ENCODE measurements around the gene WDFY4.

DNA sequence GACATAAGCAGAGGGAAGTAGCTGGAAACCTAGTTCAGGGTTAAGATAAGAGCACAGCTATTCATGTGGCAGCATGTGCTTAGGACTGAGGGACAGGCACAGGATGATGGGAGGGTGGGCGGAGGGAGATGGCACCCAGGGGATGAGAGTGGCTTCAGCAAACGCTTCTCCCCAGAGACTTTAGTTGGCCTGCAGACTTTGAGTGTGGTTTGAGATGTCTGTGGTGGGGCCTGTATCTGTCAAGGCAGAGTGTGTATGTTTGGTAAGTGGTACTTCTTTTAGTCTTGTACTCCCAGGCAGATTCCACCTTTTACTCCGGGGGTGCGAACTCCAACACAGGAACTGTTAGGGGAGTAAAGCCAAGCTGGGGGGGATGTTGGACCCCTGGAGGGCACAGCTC, 88.9 kb downstream of the WDFY4 start:
- TF ChIP-seq EZH2 (IDR thresholded peaks at IDR 0.05; ENCODE audit: low read depth, unreplicated experiment) = no peak
- TF ChIP-seq, protein P1, sequence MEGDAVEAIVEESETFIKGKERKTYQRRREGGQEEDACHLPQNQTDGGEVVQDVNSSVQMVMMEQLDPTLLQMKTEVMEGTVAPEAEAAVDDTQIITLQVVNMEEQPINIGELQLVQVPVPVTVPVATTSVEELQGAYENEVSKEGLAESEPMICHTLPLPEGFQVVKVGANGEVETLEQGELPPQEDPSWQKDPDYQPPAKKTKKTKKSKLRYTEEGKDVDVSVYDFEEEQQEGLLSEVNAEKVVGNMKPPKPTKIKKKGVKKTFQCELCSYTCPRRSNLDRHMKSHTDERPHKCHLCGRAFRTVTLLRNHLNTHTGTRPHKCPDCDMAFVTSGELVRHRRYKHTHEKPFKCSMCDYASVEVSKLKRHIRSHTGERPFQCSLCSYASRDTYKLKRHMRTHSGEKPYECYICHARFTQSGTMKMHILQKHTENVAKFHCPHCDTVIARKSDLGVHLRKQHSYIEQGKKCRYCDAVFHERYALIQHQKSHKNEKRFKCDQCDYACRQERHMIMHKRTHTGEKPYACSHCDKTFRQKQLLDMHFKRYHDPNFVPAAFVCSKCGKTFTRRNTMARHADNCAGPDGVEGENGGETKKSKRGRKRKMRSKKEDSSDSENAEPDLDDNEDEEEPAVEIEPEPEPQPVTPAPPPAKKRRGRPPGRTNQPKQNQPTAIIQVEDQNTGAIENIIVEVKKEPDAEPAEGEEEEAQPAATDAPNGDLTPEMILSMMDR (conservative IDR thresholded peaks at IDR 0.05; ENCODE audit: low read depth in 2 of 2) = no peak
- TF ChIP-seq POLR2AphosphoS5 (IDR thresholded peaks at IDR 0.05; ENCODE audit: low read depth) = no peak
- TF ChIP-seq, protein P2, sequence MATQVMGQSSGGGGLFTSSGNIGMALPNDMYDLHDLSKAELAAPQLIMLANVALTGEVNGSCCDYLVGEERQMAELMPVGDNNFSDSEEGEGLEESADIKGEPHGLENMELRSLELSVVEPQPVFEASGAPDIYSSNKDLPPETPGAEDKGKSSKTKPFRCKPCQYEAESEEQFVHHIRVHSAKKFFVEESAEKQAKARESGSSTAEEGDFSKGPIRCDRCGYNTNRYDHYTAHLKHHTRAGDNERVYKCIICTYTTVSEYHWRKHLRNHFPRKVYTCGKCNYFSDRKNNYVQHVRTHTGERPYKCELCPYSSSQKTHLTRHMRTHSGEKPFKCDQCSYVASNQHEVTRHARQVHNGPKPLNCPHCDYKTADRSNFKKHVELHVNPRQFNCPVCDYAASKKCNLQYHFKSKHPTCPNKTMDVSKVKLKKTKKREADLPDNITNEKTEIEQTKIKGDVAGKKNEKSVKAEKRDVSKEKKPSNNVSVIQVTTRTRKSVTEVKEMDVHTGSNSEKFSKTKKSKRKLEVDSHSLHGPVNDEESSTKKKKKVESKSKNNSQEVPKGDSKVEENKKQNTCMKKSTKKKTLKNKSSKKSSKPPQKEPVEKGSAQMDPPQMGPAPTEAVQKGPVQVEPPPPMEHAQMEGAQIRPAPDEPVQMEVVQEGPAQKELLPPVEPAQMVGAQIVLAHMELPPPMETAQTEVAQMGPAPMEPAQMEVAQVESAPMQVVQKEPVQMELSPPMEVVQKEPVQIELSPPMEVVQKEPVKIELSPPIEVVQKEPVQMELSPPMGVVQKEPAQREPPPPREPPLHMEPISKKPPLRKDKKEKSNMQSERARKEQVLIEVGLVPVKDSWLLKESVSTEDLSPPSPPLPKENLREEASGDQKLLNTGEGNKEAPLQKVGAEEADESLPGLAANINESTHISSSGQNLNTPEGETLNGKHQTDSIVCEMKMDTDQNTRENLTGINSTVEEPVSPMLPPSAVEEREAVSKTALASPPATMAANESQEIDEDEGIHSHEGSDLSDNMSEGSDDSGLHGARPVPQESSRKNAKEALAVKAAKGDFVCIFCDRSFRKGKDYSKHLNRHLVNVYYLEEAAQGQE (IDR thresholded peaks at IDR 0.05; ENCODE audit: unreplicated experiment) = no peak
- no peak for TF ChIP-seq EZH2phosphoT487 (IDR thresholded peaks at IDR 0.05; ENCODE audit: unreplicated experiment)
- TF ChIP-seq, protein P3, sequence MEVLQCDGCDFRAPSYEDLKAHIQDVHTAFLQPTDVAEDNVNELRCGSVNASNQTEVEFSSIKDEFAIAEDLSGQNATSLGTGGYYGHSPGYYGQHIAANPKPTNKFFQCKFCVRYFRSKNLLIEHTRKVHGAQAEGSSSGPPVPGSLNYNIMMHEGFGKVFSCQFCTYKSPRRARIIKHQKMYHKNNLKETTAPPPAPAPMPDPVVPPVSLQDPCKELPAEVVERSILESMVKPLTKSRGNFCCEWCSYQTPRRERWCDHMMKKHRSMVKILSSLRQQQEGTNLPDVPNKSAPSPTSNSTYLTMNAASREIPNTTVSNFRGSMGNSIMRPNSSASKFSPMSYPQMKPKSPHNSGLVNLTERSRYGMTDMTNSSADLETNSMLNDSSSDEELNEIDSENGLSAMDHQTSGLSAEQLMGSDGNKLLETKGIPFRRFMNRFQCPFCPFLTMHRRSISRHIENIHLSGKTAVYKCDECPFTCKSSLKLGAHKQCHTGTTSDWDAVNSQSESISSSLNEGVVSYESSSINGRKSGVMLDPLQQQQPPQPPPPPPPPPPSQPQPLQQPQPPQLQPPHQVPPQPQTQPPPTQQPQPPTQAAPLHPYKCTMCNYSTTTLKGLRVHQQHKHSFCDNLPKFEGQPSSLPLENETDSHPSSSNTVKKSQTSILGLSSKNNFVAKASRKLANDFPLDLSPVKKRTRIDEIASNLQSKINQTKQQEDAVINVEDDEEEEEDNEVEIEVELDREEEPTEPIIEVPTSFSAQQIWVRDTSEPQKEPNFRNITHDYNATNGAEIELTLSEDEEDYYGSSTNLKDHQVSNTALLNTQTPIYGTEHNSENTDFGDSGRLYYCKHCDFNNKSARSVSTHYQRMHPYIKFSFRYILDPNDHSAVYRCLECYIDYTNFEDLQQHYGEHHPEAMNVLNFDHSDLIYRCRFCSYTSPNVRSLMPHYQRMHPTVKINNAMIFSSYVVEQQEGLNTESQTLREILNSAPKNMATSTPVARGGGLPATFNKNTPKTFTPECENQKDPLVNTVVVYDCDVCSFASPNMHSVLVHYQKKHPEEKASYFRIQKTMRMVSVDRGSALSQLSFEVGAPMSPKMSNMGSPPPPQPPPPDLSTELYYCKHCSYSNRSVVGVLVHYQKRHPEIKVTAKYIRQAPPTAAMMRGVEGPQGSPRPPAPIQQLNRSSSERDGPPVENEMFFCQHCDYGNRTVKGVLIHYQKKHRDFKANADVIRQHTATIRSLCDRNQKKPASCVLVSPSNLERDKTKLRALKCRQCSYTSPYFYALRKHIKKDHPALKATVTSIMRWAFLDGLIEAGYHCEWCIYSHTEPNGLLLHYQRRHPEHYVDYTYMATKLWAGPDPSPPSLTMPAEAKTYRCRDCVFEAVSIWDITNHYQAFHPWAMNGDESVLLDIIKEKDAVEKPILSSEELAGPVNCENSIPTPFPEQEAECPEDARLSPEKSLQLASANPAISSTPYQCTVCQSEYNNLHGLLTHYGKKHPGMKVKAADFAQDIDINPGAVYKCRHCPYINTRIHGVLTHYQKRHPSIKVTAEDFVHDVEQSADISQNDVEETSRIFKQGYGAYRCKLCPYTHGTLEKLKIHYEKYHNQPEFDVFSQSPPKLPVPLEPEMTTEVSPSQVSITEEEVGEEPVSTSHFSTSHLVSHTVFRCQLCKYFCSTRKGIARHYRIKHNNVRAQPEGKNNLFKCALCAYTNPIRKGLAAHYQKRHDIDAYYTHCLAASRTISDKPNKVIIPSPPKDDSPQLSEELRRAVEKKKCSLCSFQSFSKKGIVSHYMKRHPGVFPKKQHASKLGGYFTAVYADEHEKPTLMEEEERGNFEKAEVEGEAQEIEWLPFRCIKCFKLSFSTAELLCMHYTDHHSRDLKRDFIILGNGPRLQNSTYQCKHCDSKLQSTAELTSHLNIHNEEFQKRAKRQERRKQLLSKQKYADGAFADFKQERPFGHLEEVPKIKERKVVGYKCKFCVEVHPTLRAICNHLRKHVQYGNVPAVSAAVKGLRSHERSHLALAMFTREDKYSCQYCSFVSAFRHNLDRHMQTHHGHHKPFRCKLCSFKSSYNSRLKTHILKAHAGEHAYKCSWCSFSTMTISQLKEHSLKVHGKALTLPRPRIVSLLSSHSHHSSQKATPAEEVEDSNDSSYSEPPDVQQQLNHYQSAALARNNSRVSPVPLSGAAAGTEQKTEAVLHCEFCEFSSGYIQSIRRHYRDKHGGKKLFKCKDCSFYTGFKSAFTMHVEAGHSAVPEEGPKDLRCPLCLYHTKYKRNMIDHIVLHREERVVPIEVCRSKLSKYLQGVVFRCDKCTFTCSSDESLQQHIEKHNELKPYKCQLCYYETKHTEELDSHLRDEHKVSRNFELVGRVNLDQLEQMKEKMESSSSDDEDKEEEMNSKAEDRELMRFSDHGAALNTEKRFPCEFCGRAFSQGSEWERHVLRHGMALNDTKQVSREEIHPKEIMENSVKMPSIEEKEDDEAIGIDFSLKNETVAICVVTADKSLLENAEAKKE (CRISPR knock-in tag; IDR thresholded peaks at IDR 0.05) = no peak
